GM19238 (cell line): Measurements from ENCODE around the gene PEG3.

Experiments
- DNase-seq: peaks from one replicate; pipeline ENCODE4 v3.0.0; 2011; ENCODE audit warnings: low spot score; ENCODE audit not compliant: insufficient read length

Gene PEG3

GRCh38 chr19:56808717-56809392, 31.7 kb downstream of the PEG3 start:
- DNase-seq = no peak

DNA sequence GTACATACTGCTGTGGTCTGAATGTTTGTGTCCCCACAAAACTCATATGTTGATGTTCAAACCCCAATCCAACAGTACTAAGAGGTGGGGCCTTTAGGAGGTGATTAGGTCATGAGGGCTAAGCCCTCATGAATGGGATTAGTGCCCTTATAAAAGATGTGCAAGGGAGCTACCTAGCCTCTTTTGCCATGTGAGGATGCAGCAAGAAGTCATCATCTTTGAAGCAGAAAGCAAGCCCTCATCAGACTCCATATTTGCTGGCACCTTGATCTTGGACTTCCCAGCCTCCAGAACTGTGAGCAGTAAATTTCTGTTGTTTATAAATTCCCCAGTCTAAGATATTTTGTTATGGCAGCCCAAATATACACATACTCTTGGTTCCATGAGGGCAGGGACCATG, 33.9 kb downstream of the PEG3 start:
- no peak for DNase-seq
